K562 (cell line): ENCODE data around the gene COASY. TPM values are rescaled to one million over a fixed set of nuclear protein-coding genes. Genes with fewer than 3 reads are reported as not detected.
A peak's percentile ranks its signal among the peaks of the same experiment; 100 is the strongest.

Experiments
- HDAC6 ChIP-seq: IDR thresholded peaks from 2 replicates; pipeline ENCODE4 v1.6.1; 2012; ENCODE audit warnings: low read depth, mild to moderate bottlenecking, control low read depth, inconsistent platforms, low read length, moderate library complexity
- JUNB ChIP-seq: fragments of 450-650 bp; formaldehyde crosslinking; conservative IDR thresholded peaks from 2 replicates; pipeline ENCODE4 v1.4.0; 2020; ENCODE audit warnings: mild to moderate bottlenecking
- NR3C1 ChIP-seq: sonication (generic); formaldehyde crosslinking; IDR thresholded peaks from 2 replicates; pipeline ENCODE4 v1.8.1; 2022; ENCODE audit warnings: missing genetic modification reagents
- POLR2A ChIP-seq: fragments of 450-650 bp; conservative IDR thresholded peaks from 2 replicates; pipeline ENCODE4 v1.6.1; 2016
- RHOXF2B ChIP-seq: fragments of 250-450 bp; sonication (Bioruptor Pico); conservative IDR thresholded peaks from 2 replicates; pipeline ENCODE4 v1.5.1; 2021
- TARDBP ChIP-seq: fragments of 450-650 bp; IDR thresholded peaks from 2 replicates; pipeline ENCODE4 v1.6.1; 2016
- TBL1XR1 ChIP-seq, 2 experiments: IDR thresholded peaks; 2 replicates each; pipeline ENCODE4 v1.6.1; 2012; ENCODE audit warnings: improper control_type of control experiment in 2 of 2, low read length in 2 of 2, mild to moderate bottlenecking in 1 of 2
- U2AF2 ChIP-seq: fragments of 200-400 bp; formaldehyde crosslinking; optimal IDR thresholded peaks from 2 replicates; pipeline ENCODE3; 2017; ENCODE audit warnings: low read depth, mild to moderate bottlenecking, low read length
- YBX1 ChIP-seq: fragments of 450-650 bp; IDR thresholded peaks from 2 replicates; pipeline ENCODE4 v1.7.1; 2016; ENCODE audit warnings: mild to moderate bottlenecking
- ZNF146 ChIP-seq: IDR thresholded peaks from one replicate; pipeline ENCODE4 v1.6.1; 2018; ENCODE audit warnings: missing compliant biosample characterization; ENCODE audit not compliant: unreplicated experiment
- ZNF384 ChIP-seq: IDR thresholded peaks from 2 replicates; pipeline ENCODE4 v1.6.1; 2012; ENCODE audit warnings: low read depth, low read length, improper control_type of control experiment
- ZNF431 ChIP-seq: sonication (generic); formaldehyde crosslinking; IDR thresholded peaks from 2 replicates; pipeline ENCODE4 v1.8.0; 2022; ENCODE audit warnings: mild to moderate bottlenecking, missing genetic modification reagents
- polyA plus RNA-seq, 8 experiments: library from polyadenylated mRNA; depleted of rRNA in 4 of 8; stranded (reverse) in 5 of 8; unstranded in 3 of 8; fragments of >200 nt; fragmentation: Nextera tagmentation in 2 of 8; fragmentation: Illumina TruSeq in 1 of 8; extraction: Ambion mirVana in 2 of 8; extraction: Trizol in 1 of 8; gene quantifications; 2 replicates each; pipeline versions ENCODE4 v1.2.1 to v1.2.3, GENCODE V29; 2011 to 2014; ENCODE audit warnings: inconsistent platforms in 1 of 8, missing spikeins in 1 of 8
- total RNA-seq, 7 experiments: library from RNA; depleted of rRNA in 6 of 7; stranded (reverse); fragments of >200 nt in 6 of 7; fragmentation: Illumina TruSeq in 2 of 7; extraction: Trizol in 2 of 7; gene quantifications; 2 replicates each; pipeline versions ENCODE4 v1.2.1 to v1.2.3, GENCODE V29; 2011 to 2021; ENCODE audit warnings: low replicate concordance in 1 of 7
- TF ChIP-seq, protein P1 (sequence below): fragments of 250-450 bp; sonication (Bioruptor Pico); IDR thresholded peaks from 2 replicates; pipeline ENCODE4 v1.8.0; 2022; ENCODE audit warnings: inconsistent platforms
- TF ChIP-seq, protein P2 (sequence below): fragments of 250-450 bp; sonication (Bioruptor Pico); IDR thresholded peaks from 2 replicates; pipeline ENCODE4 v1.4.0; 2020; ENCODE audit warnings: mild to moderate bottlenecking, moderate library complexity
- TF ChIP-seq, protein P3 (sequence below): fragments of 150-350 bp; IDR thresholded peaks from 2 replicates; pipeline ENCODE4 v1.6.1; 2014; ENCODE audit warnings: low read depth, mild to moderate bottlenecking, low read length, borderline replicate concordance
- TF ChIP-seq, protein P4 (sequence below), 2 experiments: fragments of 200-800 bp in 1 of 2; sonication (Bioruptor generic) in 1 of 2; sonication (generic) in 1 of 2; formaldehyde crosslinking in 1 of 2; IDR thresholded peaks in 1 of 2; conservative IDR thresholded peaks in 1 of 2; 2 replicates each; pipeline versions ENCODE4 v1.5.0 to v1.6.1; 2016 to 2020; ENCODE audit warnings: missing compliant biosample characterization in 1 of 2, missing genetic modification characterization in 1 of 2, missing genetic modification reagents in 1 of 2
- TF ChIP-seq, protein P5 (sequence below): fragments of 450-650 bp; IDR thresholded peaks from 2 replicates; pipeline ENCODE4 v1.6.1; 2016; ENCODE audit warnings: missing biosample characterization, missing genetic modification characterization

The COASY gene
- total and polyA plus RNA-seq, 9 of the 15 experiments (the other 6 are each of a cell fraction or from before 2014, with no cell fraction given), result 25.4 to 175 (median 62.3) TPM

DNA sequence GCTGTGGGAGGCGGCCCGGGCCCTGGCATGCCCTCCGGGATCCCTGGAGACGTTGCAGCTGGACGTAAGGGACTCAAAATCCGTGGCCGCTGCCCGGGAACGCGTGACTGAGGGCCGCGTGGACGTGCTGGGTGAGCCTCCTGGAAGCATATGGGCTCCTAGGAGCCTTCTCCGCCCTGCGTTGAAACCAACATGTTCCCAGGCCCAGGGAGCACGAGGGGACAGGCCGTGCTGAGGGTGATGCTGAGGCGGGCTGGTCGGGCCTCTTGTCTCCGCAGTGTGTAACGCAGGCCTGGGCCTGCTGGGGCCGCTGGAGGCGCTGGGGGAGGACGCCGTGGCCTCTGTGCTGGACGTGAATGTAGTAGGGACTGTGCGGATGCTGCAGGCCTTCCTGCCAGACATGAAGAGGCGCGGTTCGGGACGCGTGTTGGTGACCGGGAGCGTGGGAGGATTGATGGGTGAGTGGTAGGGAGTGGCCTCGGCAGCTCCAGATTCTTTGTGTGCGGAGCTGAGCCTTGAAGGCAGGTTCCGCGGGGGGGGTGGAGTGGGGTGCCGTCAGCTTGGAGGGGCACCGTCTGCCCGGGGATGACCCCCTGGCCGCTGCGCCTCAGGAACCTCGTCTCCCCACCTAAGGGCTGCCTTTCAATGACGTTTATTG, 8.7 kb upstream of the COASY start (continued):
- TF ChIP-seq JUNB (CRISPR knock-in tag) (no peak), RHOXF2B (CRISPR knock-in tag) (no peak), ZNF431 (no peak), NR3C1 (CRISPR knock-in tag) (no peak), U2AF2 (no peak), TBL1XR1 (IDR thresholded peaks at IDR 0.05; ENCODE audit: low read length in 2 of 2) (0 out of 4 replicates have a peak, but pooled peaks of 1 of the 2 experiments have one; percentile 34), YBX1 (no peak), ZNF146 (CRISPR knock-in tag) (no peak), ZNF384 (0 out of 2 replicates have a peak, but pooled peaks have one; percentile 14), POLR2A (peak; percentile 46; the same call in 1 of the 2 replicates), HDAC6 (no peak), TARDBP (no peak)
- TF ChIP-seq, protein P1, sequence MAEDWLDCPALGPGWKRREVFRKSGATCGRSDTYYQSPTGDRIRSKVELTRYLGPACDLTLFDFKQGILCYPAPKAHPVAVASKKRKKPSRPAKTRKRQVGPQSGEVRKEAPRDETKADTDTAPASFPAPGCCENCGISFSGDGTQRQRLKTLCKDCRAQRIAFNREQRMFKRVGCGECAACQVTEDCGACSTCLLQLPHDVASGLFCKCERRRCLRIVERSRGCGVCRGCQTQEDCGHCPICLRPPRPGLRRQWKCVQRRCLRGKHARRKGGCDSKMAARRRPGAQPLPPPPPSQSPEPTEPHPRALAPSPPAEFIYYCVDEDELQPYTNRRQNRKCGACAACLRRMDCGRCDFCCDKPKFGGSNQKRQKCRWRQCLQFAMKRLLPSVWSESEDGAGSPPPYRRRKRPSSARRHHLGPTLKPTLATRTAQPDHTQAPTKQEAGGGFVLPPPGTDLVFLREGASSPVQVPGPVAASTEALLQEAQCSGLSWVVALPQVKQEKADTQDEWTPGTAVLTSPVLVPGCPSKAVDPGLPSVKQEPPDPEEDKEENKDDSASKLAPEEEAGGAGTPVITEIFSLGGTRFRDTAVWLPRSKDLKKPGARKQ (CRISPR knock-in tag), result no peak
- TF ChIP-seq, protein P2, sequence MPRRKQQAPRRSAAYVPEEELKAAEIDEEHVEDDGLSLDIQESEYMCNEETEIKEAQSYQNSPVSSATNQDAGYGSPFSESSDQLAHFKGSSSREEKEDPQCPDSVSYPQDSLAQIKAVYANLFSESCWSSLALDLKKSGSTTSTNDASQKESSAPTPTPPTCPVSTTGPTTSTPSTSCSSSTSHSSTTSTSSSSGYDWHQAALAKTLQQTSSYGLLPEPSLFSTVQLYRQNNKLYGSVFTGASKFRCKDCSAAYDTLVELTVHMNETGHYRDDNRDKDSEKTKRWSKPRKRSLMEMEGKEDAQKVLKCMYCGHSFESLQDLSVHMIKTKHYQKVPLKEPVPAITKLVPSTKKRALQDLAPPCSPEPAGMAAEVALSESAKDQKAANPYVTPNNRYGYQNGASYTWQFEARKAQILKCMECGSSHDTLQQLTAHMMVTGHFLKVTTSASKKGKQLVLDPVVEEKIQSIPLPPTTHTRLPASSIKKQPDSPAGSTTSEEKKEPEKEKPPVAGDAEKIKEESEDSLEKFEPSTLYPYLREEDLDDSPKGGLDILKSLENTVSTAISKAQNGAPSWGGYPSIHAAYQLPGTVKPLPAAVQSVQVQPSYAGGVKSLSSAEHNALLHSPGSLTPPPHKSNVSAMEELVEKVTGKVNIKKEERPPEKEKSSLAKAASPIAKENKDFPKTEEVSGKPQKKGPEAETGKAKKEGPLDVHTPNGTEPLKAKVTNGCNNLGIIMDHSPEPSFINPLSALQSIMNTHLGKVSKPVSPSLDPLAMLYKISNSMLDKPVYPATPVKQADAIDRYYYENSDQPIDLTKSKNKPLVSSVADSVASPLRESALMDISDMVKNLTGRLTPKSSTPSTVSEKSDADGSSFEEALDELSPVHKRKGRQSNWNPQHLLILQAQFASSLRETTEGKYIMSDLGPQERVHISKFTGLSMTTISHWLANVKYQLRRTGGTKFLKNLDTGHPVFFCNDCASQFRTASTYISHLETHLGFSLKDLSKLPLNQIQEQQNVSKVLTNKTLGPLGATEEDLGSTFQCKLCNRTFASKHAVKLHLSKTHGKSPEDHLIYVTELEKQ (CRISPR knock-in tag), result no peak
- TF ChIP-seq, protein P3, sequence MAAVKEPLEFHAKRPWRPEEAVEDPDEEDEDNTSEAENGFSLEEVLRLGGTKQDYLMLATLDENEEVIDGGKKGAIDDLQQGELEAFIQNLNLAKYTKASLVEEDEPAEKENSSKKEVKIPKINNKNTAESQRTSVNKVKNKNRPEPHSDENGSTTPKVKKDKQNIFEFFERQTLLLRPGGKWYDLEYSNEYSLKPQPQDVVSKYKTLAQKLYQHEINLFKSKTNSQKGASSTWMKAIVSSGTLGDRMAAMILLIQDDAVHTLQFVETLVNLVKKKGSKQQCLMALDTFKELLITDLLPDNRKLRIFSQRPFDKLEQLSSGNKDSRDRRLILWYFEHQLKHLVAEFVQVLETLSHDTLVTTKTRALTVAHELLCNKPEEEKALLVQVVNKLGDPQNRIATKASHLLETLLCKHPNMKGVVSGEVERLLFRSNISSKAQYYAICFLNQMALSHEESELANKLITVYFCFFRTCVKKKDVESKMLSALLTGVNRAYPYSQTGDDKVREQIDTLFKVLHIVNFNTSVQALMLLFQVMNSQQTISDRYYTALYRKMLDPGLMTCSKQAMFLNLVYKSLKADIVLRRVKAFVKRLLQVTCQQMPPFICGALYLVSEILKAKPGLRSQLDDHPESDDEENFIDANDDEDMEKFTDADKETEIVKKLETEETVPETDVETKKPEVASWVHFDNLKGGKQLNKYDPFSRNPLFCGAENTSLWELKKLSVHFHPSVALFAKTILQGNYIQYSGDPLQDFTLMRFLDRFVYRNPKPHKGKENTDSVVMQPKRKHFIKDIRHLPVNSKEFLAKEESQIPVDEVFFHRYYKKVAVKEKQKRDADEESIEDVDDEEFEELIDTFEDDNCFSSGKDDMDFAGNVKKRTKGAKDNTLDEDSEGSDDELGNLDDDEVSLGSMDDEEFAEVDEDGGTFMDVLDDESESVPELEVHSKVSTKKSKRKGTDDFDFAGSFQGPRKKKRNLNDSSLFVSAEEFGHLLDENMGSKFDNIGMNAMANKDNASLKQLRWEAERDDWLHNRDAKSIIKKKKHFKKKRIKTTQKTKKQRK, result no peak
- TF ChIP-seq, protein P4, sequence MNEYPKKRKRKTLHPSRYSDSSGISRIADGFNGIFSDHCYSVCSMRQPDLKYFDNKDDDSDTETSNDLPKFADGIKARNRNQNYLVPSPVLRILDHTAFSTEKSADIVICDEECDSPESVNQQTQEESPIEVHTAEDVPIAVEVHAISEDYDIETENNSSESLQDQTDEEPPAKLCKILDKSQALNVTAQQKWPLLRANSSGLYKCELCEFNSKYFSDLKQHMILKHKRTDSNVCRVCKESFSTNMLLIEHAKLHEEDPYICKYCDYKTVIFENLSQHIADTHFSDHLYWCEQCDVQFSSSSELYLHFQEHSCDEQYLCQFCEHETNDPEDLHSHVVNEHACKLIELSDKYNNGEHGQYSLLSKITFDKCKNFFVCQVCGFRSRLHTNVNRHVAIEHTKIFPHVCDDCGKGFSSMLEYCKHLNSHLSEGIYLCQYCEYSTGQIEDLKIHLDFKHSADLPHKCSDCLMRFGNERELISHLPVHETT (CRISPR knock-in tag; conservative IDR thresholded peaks at IDR 0.05 in 1 of 2, IDR thresholded peaks at IDR 0.05 in 1 of 2), result no peak
- TF ChIP-seq, protein P5, sequence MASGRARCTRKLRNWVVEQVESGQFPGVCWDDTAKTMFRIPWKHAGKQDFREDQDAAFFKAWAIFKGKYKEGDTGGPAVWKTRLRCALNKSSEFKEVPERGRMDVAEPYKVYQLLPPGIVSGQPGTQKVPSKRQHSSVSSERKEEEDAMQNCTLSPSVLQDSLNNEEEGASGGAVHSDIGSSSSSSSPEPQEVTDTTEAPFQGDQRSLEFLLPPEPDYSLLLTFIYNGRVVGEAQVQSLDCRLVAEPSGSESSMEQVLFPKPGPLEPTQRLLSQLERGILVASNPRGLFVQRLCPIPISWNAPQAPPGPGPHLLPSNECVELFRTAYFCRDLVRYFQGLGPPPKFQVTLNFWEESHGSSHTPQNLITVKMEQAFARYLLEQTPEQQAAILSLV, result no peak
